Breast epithelium (tissue), 3 donors: ENCODE data around the gene PIP5K1A.

Experiments
- POLR2A ChIP-seq: fragments of 450-650 bp; IDR thresholded peaks from one replicate; pipeline ENCODE4 v1.6.1; 2016; ENCODE audit warnings: antibody characterized with exemption, mild to moderate bottlenecking, moderate library complexity
- TF ChIP-seq, protein P1 (sequence below), 3 donors: fragments of 450-650 bp; IDR thresholded peaks; one replicate each; pipeline ENCODE4 v1.5.1; 2016 to 2017; ENCODE audit warnings: antibody characterized with exemption in 3 of 3, mild to moderate bottlenecking in 3 of 3, moderate library complexity in 3 of 3

DNA sequence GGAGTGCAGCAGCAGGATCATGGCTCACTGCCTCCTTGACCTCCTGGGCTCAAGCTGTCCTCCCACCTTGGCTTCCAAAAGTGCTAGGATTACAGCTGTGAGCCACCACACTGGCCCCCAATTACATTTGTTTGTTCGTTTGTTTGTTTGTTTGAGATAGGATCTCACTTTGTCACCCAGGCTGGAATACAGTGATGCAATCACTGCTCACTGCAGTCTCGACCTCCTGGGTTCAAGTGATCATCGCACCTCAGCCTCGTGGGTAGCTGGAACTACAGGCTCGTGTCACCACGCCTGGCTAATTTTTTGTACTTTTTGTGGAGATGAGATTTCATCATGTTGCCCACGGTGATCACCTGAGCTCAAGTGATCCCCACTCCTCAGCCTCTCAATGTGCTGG, 6.3 kb upstream of the PIP5K1A start:
- TF ChIP-seq, protein P1, sequence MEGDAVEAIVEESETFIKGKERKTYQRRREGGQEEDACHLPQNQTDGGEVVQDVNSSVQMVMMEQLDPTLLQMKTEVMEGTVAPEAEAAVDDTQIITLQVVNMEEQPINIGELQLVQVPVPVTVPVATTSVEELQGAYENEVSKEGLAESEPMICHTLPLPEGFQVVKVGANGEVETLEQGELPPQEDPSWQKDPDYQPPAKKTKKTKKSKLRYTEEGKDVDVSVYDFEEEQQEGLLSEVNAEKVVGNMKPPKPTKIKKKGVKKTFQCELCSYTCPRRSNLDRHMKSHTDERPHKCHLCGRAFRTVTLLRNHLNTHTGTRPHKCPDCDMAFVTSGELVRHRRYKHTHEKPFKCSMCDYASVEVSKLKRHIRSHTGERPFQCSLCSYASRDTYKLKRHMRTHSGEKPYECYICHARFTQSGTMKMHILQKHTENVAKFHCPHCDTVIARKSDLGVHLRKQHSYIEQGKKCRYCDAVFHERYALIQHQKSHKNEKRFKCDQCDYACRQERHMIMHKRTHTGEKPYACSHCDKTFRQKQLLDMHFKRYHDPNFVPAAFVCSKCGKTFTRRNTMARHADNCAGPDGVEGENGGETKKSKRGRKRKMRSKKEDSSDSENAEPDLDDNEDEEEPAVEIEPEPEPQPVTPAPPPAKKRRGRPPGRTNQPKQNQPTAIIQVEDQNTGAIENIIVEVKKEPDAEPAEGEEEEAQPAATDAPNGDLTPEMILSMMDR (IDR thresholded peaks at IDR 0.05) = no peak
- no peak for TF ChIP-seq POLR2A
